WTC11 (cell line): Measurements from ENCODE around the gene NSF.

Experiments
- CREM ChIP-seq: sonication (generic); formaldehyde crosslinking; IDR thresholded peaks from 2 replicates; pipeline ENCODE4 v1.8.1; 2022; ENCODE audit warnings: mild to moderate bottlenecking, missing genetic modification reagents, moderate library complexity
- CTCF ChIP-seq: fragments of 200-600 bp; IDR thresholded peaks from 2 replicates; pipeline ENCODE4 v1.8.0; 2022; ENCODE audit warnings: antibody characterized with exemption
- PRDM15 ChIP-seq: sonication (generic); formaldehyde crosslinking; IDR thresholded peaks from 2 replicates; pipeline ENCODE4 v1.8.0; 2022; ENCODE audit warnings: missing genetic modification reagents
- TEAD4 ChIP-seq: sonication (generic); formaldehyde crosslinking; IDR thresholded peaks from 2 replicates; pipeline ENCODE4 v1.8.0; 2022; ENCODE audit warnings: mild to moderate bottlenecking, missing genetic modification reagents
- ZBTB21 ChIP-seq: sonication (generic); formaldehyde crosslinking; IDR thresholded peaks from 2 replicates; pipeline ENCODE4 v1.8.1; 2023; ENCODE audit warnings: mild to moderate bottlenecking, missing genetic modification reagents, borderline replicate concordance
- ZNF512 ChIP-seq: sonication (generic); formaldehyde crosslinking; IDR thresholded peaks from 2 replicates; pipeline ENCODE4 v1.8.1; 2022; ENCODE audit warnings: missing genetic modification reagents, borderline replicate concordance

DNA sequence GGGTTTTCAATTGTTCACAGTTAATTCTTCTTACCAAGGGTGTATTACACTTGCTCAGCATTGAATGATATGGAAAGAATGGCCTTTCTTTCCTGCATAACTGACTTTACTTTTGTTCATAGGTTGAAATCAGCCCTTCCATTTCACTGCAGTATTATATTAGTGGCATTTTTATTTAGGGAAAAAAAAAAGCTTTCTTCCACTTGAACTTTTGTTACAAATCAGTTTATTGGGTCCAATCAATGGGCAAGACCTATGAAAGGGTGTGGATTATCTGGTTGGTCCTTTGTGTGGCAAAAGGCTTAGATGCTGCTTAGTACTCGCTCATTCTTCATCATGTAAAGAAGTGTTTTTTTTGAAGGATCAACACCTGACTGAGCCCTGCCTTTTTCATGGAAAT, 154.0 kb downstream of the NSF start:
- no peak for TF ChIP-seq ZNF512
- no peak for TF ChIP-seq CTCF
- TF ChIP-seq ZBTB21 (CRISPR knock-in tag): no peak
- TF ChIP-seq TEAD4 (CRISPR knock-in tag): no peak
- no peak for TF ChIP-seq PRDM15 (CRISPR knock-in tag)
- TF ChIP-seq CREM (CRISPR knock-in tag): no peak
